Measurements from ENCODE around the gene ITSN1.

GRCh38 chr21:33708874-33709273, 66.6 kb downstream of the ITSN1 start:
- TF ChIP-seq CTCF (conservative IDR thresholded peaks at IDR 0.05 in 1 of 2, IDR thresholded peaks at IDR 0.05 in 1 of 2; ENCODE audit: extremely low read depth in 1 of 2, insufficient read depth in 1 of 2, low read depth in 1 of 2, low read length in 2 of 2) = no peak
- no peak for TF ChIP-seq EZH2 (IDR thresholded peaks at IDR 0.05; ENCODE audit: borderline replicate concordance, low read length)
